ENCODE results near the gene TMEM26.
"Not testable (repeated sequence)": the region's sequence is repeated elsewhere in the genome, so short reads cannot be mapped to it uniquely, and the experiment has no call there.

TMEM26 gene

GRCh38 chr10:61389887-61390286 lies 63.3 kb downstream of the TMEM26 start:
- DNase-seq (ENCODE audit: insufficient read length, low spot score): no peak
- no peak for TF ChIP-seq CTCF (IDR thresholded peaks at IDR 0.05; ENCODE audit: insufficient read depth, missing control alignments)
- no peak for FAIRE-seq

- not testable (repeated sequence) for DNase-seq (ENCODE audit: insufficient read length, low spot score); FAIRE-seq
These were observed 64.2 kb downstream of the TMEM26 start for GRCh38 chr10:61388986-61389385.

DNA sequence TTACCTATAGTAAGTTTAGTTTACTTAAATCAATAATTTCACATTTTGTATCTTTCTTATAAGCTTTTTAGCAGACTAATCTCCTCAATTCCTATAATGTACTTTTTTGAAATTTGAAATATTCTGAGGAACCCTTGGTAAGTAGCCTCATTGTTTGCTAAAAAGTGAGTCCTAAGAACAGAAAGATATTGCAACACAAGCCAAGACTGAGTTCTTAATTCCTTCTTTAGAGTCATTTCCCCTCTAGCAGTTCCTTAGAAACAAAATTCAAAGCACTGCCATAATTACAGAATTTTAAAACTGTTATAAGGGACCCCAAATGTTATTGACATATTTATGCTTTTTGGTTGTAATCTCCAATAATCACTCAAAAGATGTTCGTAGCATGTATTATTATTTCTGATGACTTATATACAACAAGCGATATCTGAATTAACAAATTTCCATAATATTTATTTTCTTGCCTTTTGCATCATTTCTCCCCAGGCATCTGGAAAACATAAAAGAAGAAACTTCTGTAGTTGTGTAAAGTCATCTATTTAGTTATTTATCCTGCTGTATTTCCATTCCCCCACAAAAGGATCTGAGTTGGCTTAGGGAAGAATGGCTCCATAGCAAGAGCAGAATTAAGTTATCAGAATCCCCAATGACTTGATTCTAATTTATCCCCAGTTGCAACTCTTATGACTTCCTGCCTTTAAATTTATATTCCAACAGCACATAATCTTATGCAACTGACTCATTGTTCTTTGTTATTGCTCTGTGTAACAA lies 67.8 kb downstream of the TMEM26 start:
- TF ChIP-seq CTCF (IDR thresholded peaks at IDR 0.05; ENCODE audit: insufficient read depth, missing control alignments): no peak
- FAIRE-seq (no peak), DNase-seq (ENCODE audit: insufficient read length, low spot score) (no peak)

- not testable (repeated sequence) for FAIRE-seq; DNase-seq (ENCODE audit: insufficient read length, low spot score)
These were observed 72.0 kb downstream of the TMEM26 start for GRCh38 chr10:61381153-61381552.

- no peak for DNase-seq (ENCODE audit: insufficient read length, low spot score)
- TF ChIP-seq CTCF (IDR thresholded peaks at IDR 0.05; ENCODE audit: insufficient read depth, missing control alignments): no peak
- no peak for FAIRE-seq
These were observed 74.3 kb downstream of the TMEM26 start for GRCh38 chr10:61378865-61379264.

GRCh38 chr10:61376908-61377368 lies 76.2 kb downstream of the TMEM26 start:
- no peak for TF ChIP-seq CTCF (IDR thresholded peaks at IDR 0.05; ENCODE audit: insufficient read depth, missing control alignments)
- FAIRE-seq: no peak
- no peak for DNase-seq (ENCODE audit: insufficient read length, low spot score)

DNA sequence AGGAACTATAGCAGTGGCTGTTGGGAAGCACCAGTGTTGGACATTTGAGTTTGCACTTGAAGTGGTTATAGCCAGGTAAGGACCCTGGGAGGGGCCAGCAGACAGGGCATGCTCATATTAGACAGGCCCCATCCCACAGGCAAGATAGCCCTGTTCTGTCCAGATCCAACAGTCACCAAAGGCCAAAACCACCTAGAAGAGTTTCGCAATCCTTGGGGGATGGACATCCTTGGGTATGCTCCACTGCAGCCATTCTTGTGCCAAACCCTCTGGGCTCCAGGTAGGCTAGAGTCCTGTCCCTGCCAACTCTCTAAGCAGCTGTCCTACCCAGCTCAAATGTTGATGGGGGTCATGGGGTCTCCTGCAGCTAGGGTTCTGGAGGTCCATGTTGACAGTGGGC lies 76.8 kb downstream of the TMEM26 start:
- no peak for FAIRE-seq
- no peak for DNase-seq (ENCODE audit: insufficient read length, low spot score)
- TF ChIP-seq CTCF (IDR thresholded peaks at IDR 0.05; ENCODE audit: insufficient read depth, missing control alignments): no peak

GRCh38 chr10:61366365-61366764 lies 86.8 kb downstream of the TMEM26 start:
- no peak for TF ChIP-seq CTCF (IDR thresholded peaks at IDR 0.05; ENCODE audit: insufficient read depth, missing control alignments)
- no peak for DNase-seq (ENCODE audit: insufficient read length, low spot score)
- no peak for FAIRE-seq

Data from D721Med (cell line).